ENCODE results near the gene GINS2.
A peak's percentile ranks its signal among the peaks of the same experiment; 100 is the strongest.

Gene GINS2

DNA sequence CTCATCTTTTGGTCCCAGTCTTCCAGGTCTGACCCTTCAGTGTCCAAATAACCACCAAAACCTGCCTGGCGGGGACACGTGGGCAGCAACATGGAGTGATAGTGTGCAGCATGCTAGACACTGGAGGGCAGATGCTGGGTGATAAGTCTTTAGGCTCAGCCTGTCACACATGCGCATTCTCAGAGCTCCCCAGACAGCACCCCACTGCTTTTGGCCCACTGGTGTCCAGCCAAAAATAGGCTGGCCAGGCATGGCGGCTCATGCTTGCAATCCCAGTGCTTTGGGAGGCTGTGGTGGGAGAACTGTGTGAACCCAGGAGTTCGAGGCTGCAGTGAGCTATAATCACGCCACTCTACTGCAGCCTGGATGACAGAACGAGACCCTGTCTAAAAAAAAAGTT, 12.3 kb downstream of the GINS2 start:
- no peak for TF ChIP-seq GATA3 (IDR thresholded peaks at IDR 0.05; ENCODE audit: low read depth, low read length)
- TF ChIP-seq GATA2 (IDR thresholded peaks at IDR 0.05; ENCODE audit: low read depth, low read length): peak; percentile 58

DNA sequence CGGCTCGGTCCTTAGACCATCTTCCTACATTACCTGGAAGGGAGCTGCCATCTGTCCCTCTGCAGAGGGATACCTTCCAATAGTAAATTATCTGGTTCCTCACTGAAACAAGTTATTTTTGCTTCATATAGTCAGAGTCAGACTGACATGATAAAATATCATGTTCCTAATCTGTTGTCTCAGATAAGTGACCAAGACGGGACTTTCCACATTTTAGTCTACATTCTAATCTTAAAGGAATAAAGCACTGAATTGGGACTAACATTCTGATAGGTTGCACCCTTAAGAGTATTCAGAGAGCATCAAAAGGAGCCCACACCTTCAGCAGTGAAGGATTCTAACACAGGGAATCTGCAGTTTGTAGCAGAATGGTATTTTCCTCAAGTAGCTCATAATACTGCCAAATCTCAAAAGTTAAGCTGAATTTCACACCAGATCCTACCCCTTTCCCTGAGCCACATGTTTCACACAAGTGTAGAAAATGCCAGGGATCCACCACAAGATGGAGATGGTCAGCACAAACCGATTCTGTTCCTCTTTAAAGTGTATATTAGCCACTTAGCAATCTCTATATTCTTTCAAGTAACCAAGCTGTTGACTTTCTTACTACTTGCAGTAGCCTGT, 13.4 kb downstream of the GINS2 start:
- TF ChIP-seq GATA3 (IDR thresholded peaks at IDR 0.05; ENCODE audit: low read depth, low read length) (no peak), GATA2 (IDR thresholded peaks at IDR 0.05; ENCODE audit: low read depth, low read length) (no peak)

DNA sequence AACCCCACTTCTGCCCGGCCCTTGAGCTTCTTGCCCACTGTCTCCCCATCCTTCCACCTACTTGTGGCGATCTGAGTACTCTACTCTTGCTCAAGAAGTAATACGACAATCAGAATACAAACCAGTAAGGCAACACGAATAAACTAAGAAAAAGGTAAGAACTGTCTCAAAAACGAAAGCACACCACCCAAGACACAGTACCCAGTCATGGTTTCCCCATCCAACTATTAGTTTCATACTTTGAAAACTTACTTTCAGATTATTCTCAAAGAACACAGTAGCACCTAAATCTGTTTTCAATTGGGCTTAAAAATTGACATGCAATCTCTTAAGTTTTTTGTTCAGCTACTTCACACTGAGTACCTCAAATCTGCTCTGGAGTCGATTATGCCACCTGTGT, 13.9 kb downstream of the GINS2 start:
- TF ChIP-seq GATA3 (IDR thresholded peaks at IDR 0.05; ENCODE audit: low read depth, low read length) (no peak), GATA2 (IDR thresholded peaks at IDR 0.05; ENCODE audit: low read depth, low read length) (no peak)

DNA sequence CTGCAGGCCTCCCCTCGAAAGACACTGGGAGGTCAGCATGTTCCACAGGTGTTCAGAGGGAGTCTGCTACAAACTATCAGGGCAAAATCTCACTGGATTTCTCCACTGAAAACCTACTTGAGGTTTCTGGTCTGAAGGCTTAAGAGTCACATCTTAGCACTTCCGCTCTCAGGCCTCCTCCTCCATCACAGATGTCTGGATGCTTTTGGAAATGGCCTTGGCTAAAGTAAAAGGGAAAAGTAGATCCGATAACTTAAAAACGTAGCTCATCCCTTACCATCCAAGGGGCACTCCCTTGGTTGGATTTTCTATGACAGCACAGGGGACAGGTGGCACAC, 14.4 kb downstream of the GINS2 start:
- no peak for TF ChIP-seq GATA2 (IDR thresholded peaks at IDR 0.05; ENCODE audit: low read depth, low read length)
- TF ChIP-seq GATA3 (IDR thresholded peaks at IDR 0.05; ENCODE audit: low read depth, low read length): no peak

DNA sequence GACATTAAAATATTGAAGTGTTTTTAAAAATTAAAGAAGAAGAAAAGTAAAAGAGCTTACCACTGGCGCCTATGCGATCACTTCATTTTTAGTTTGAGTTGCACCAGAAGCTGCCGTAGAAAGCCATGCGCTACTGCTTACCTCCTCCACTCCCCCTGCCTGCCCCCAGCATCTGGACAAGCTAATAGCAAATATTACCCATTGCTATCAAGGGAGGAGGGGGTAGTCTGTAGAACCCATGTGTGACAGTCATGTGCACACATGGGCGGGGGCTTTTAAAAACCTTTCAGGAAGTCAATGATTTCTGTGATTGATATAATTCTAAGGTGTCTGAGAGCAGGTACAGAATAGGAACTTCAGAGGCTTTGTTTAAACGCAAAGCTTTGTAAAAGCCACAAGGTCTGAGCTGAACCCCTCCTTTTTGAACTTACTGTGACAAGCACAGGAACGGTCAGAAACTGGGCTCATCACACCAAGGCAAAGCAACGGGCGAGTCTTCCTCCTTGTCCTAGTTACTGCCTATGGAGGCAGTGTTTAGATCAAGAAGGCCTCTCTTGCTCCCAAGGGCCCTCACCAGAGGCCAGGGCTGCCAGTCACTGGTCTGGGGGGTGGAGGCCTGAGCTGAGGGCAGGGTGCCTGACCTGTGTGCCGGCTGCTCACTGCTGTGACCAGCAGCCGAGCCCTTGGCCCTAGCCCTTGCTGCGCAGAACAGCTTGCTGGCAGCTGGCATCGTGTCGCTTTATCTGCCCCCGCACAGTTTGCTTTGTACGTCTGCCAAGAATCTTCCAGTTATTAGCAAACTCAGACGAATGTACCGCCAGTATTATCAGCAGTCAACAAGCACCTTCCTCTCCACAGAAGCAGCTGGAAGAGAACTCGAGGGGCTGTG, 15.0 kb downstream of the GINS2 start:
- TF ChIP-seq GATA3 (IDR thresholded peaks at IDR 0.05; ENCODE audit: low read depth, low read length) (no peak), GATA2 (IDR thresholded peaks at IDR 0.05; ENCODE audit: low read depth, low read length) (peak; percentile 61)

DNA sequence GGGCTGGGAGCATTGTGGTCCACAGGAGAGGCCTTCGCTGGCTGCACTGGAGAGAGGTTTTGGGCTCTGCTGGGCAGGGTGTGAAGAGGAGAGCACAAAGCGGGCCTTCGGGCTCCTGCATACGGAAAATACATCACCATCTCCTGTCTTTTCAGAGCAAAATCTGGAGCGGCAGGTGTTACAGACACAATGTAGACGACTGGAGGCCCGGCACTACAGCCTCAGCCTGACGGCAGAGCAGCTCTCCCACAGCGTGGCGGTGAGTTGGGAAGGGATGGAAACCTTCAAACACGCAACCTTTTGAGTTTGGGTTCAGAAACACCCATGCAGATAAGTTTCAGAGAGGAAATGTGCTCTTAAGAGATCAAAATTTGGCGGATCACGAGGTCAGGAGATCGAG, 17.9 kb downstream of the GINS2 start:
- no peak for TF ChIP-seq GATA3 (IDR thresholded peaks at IDR 0.05; ENCODE audit: low read depth, low read length)

DNA sequence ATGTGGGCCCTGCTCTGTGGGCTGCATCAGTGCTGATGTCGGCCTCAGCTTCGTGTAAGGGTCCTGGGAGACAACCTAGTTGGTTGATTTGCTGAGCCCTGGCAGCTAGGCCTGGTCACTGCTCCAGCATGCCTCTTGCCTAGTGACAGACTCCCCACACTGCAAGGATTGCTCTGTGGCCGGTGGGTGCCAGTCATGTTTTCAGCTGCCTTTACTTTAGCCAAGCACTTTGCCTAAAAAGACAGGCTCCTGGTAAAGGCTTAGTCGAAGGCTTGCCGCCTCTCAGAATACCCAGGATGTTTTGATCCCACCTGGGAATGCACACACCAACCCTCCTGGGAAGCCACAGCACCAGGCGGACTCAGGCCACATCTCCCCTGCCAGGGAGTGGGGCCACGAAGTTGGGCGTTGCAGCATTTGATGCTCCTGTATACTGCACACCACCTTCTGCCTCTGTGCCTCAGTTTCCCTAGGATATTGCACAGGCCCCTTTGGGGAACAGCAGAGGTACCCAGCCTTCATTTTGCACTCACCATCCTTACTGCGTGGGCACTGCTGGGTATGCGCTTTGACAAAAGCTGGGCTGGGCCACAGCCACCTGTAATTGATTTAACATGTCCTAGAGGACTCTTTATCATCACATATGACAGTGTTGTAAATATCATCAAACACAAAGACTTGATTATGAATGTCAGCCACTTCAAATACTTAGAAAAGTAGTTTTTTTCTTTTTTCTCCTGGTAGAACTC, 19.9 kb downstream of the GINS2 start:
- TF ChIP-seq GATA3 (IDR thresholded peaks at IDR 0.05; ENCODE audit: low read depth, low read length) (no peak), GATA2 (IDR thresholded peaks at IDR 0.05; ENCODE audit: low read depth, low read length) (no peak)

DNA sequence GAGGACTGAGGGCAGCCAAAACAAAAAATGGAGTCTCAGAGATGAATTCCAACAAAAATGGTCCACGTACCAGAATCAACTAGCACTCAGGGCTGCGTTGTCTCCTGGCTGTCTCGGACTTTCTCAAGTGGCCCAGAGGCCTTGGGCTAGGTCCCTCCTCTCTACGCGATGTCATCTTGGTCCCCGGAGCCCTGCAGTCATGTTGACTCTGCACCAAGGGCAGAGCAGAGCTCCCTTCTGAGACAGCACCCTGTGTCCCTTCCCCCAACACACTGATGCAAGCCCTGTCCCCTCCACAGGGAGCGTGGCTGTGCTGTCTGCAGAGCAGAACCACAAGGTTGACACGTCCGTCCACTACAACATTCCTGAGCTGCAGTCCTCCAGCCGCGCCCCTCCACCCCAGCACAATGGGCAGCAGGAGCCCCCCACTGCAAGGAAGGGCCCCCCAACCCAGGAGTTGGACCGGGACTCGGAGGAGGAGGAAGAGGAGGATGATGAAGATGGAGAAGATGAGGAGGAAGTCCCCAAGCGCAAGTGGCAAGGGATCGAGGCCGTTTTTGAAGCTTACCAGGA, 20.8 kb downstream of the GINS2 start:
- no peak for TF ChIP-seq GATA3 (IDR thresholded peaks at IDR 0.05; ENCODE audit: low read depth, low read length)
- no peak for TF ChIP-seq GATA2 (IDR thresholded peaks at IDR 0.05; ENCODE audit: low read depth, low read length)

DNA sequence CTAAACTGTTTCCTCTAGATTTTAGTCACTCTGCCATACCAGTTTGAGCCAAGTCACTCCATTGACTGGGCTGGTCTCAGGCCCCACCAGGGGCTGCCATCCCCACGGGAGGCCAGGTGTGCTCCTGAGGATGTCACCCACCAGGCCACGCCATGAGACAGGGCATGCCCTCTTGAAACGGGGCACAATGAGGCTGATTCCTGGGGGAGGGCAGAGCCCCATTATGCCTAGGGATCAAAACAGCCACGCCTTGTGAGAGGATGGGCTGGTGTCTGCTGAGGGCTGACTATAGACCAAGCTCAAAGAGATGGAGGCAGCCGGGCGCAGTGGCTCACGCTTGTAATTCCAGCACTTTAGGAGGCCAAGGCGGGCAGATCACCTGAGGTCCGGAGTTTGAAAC, 21.5 kb downstream of the GINS2 start:
- TF ChIP-seq GATA3 (IDR thresholded peaks at IDR 0.05; ENCODE audit: low read depth, low read length) (no peak), GATA2 (IDR thresholded peaks at IDR 0.05; ENCODE audit: low read depth, low read length) (no peak)

DNA sequence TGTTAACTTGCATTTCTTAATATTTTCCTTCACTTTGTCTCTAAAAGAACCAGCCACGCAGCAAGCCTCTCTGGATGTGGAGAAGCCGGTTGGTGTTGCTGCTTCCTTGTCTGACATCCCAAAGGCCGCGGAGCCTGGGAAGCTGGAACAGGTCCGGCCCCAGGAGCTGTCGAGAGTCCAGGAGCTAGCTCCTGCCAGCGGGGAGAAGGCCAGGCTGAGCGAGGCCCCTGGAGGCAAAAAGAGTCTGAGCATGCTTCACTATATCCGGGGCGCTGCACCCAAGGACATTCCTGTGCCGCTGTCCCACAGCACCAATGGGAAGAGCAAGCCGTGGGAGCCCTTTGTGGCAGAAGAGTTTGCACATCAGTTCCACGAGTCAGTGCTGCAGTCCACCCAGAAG, 22.8 kb downstream of the GINS2 start:
- TF ChIP-seq GATA2 (IDR thresholded peaks at IDR 0.05; ENCODE audit: low read depth, low read length) (no peak), GATA3 (IDR thresholded peaks at IDR 0.05; ENCODE audit: low read depth, low read length) (no peak)

DNA sequence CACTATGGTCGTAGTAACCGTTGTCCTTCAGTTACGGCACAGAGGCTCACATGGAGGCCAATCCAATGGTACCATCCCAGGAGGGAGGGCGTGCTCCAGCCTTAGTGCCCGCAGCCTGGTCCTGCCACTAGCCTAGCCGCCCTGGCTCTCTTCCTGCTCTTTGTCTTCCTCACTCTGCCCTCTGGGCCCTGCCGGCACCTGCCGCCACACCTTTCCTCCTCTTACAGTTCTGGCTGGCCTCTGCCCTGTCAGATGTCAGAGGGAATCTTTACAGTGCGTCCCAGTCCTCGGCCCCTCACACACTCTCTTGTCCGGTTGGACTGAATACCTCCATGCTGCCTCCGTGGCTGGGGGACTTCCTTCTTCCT, 23.4 kb downstream of the GINS2 start:
- TF ChIP-seq GATA3 (IDR thresholded peaks at IDR 0.05; ENCODE audit: low read depth, low read length): no peak
- no peak for TF ChIP-seq GATA2 (IDR thresholded peaks at IDR 0.05; ENCODE audit: low read depth, low read length)

DNA sequence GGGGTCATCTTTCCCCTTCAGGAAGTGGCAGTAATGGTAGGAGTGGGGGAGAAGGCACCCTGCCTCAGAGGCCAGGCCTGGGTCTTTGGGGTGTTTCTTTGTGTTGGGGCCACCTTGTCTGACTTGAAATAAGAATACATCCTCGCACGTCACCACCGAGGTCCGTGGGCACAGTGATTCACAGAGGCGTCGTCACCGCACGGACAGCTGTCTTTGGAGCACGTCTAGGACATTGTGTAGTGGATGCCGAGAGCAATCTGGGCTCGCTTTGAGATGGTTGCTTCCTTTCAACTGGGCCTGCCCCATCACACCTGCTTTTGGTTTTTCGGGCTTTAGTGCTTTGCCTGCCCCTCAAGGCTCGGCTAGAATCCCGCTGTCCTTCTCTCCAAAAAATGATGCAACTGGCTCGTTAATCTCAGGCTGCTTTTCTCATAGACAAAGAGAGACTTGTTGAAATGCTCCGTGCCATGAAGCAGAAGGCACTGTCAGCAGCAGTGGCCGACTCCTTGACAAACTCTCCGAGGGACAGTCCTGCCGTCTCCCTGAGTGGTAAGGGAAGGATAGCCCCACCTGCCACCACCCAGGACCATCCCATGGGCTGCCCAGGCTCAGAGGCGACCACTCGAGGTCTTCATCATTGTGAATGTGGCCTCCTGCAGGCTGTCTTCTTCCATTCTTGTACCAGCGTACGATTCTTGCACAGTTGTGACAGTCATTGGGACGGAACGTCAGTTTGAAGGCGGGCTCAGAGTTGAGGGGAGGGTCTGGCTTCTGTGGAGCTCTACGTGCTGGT, 24.0 kb downstream of the GINS2 start:
- no peak for TF ChIP-seq GATA2 (IDR thresholded peaks at IDR 0.05; ENCODE audit: low read depth, low read length)
- no peak for TF ChIP-seq GATA3 (IDR thresholded peaks at IDR 0.05; ENCODE audit: low read depth, low read length)

DNA sequence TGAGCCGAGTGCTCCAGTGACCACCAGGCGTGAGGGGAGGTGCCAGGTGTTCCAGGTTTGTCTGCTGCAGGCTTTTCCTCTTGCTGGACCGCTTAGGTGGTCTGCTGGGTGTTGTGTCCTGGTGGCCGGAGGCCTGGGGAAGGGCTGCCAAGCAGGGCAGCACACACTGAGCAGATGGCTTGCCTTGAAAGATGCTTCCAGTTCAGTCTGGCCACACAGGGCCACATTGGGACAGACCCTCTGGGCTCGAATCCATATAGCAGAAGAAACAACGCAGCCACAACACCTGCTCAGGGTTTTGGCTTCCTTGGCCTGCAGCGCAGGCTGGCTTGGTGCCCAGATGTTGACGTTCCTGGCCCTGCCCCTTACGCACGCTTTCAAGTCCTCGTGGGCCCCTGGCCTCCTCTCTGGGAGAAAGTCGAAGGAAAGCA, 24.8 kb downstream of the GINS2 start:
- TF ChIP-seq GATA3 (IDR thresholded peaks at IDR 0.05; ENCODE audit: low read depth, low read length) (no peak), GATA2 (IDR thresholded peaks at IDR 0.05; ENCODE audit: low read depth, low read length) (no peak)
